Stimulated activated naive CD4-positive, alpha-beta T cell treated with Interleukin-2 at 50 U/mL for 16 hours (primary cell): ENCODE results near the gene DYNC1LI1.

Experiments
- DNase-seq: peaks from one replicate; lab custom pipeline; 2025; lab: John Stamatoyannopoulos, UW

The DYNC1LI1 gene

GRCh38 chr3:32492684-32493436 lies 77.8 kb downstream of the DYNC1LI1 start:
- DNase-seq, result no peak

- DNase-seq, result no peak
These were observed 82.1 kb downstream of the DYNC1LI1 start for GRCh38 chr3:32488474-32489008.

GRCh38 chr3:32487781-32488473 lies 82.7 kb downstream of the DYNC1LI1 start:
- DNase-seq, result no peak

GRCh38 chr3:32484436-32484835 lies 86.2 kb downstream of the DYNC1LI1 start:
- no peak for DNase-seq

GRCh38 chr3:32483772-32484171 lies 86.9 kb downstream of the DYNC1LI1 start:
- no peak for DNase-seq

GRCh38 chr3:32482693-32483092 lies 88.0 kb downstream of the DYNC1LI1 start:
- no peak for DNase-seq

GRCh38 chr3:32481791-32482631 lies 88.6 kb downstream of the DYNC1LI1 start:
- DNase-seq, result no peak

- no peak for DNase-seq
These were observed 90.1 kb downstream of the DYNC1LI1 start for GRCh38 chr3:32480604-32481003.
